ENCODE measurements around the gene P4HB.

DNA sequence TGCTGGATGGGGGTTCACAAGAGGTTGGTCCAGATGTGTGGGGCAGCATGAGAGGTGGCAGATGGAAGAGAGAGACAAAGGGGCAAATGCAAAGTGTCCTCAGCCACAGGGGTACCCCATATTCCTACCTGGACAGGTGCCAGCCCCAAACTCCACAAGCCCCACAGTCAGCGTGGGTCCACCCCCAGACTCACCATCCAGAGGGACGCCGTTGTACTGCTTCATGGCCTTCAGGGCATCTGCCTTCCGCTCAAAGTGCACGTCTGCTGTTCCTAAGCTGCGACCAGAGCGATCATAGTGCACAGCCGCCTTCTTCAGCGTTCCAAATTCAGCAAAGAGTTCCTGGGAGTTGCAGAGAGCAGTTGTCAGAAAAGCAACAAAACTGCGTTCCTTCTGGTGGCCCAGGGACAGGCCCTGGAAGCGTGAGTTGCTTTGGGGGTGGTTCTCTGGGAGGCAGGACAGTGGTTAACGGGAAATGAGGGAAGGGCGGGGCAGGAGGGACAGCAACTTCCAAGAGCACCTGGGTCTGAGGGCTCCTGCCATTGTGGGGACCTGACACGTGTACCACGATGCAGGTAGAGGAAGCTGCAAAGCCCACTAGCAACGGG, 28.8 kb upstream of the P4HB start:
- TF ChIP-seq, protein P1, sequence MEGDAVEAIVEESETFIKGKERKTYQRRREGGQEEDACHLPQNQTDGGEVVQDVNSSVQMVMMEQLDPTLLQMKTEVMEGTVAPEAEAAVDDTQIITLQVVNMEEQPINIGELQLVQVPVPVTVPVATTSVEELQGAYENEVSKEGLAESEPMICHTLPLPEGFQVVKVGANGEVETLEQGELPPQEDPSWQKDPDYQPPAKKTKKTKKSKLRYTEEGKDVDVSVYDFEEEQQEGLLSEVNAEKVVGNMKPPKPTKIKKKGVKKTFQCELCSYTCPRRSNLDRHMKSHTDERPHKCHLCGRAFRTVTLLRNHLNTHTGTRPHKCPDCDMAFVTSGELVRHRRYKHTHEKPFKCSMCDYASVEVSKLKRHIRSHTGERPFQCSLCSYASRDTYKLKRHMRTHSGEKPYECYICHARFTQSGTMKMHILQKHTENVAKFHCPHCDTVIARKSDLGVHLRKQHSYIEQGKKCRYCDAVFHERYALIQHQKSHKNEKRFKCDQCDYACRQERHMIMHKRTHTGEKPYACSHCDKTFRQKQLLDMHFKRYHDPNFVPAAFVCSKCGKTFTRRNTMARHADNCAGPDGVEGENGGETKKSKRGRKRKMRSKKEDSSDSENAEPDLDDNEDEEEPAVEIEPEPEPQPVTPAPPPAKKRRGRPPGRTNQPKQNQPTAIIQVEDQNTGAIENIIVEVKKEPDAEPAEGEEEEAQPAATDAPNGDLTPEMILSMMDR (IDR thresholded peaks at IDR 0.05) = no peak
- no peak for TF ChIP-seq POLR2AphosphoS5 (IDR thresholded peaks at IDR 0.05)

Measured in breast epithelium (tissue), 3 donors.